IMR-90 (cell line): ENCODE data around the gene USP43.

Experiments used
- CEBPB ChIP-seq: IDR thresholded peaks from 2 replicates; pipeline ENCODE4 v1.6.1; 2012; ENCODE audit warnings: low read depth, low read length, improper control_type of control experiment
- CTCF ChIP-seq: conservative IDR thresholded peaks from 2 replicates; pipeline ENCODE4 v1.5.1; 2012; ENCODE audit warnings: mild to moderate bottlenecking, low read depth, low read length, improper control_type of control experiment
- MAZ ChIP-seq: IDR thresholded peaks from 2 replicates; pipeline ENCODE4 v1.6.1; 2012; ENCODE audit warnings: low read depth, mild to moderate bottlenecking, low read length, improper control_type of control experiment, moderate library complexity, borderline replicate concordance
- MXI1 ChIP-seq: IDR thresholded peaks from 2 replicates; pipeline ENCODE4 v1.6.1; 2012; ENCODE audit warnings: low read depth, mild to moderate bottlenecking, low read length, moderate library complexity, borderline replicate concordance
- NFE2L2 ChIP-seq: fragments of 150-350 bp; IDR thresholded peaks from 2 replicates; pipeline ENCODE4 v1.6.1; 2016; ENCODE audit warnings: low read depth, mild to moderate bottlenecking, low read length
- POLR2A ChIP-seq: IDR thresholded peaks from 2 replicates; pipeline ENCODE4 v1.6.1; 2012; ENCODE audit warnings: mild to moderate bottlenecking, low read depth, low read length
- RAD21 ChIP-seq: IDR thresholded peaks from 2 replicates; pipeline ENCODE4 v1.6.1; 2012; ENCODE audit warnings: low read length, improper control_type of control experiment
- USF2 ChIP-seq: fragments of 150-350 bp; IDR thresholded peaks from 2 replicates; pipeline ENCODE4 v1.6.1; 2017; ENCODE audit warnings: mild to moderate bottlenecking, antibody characterized with exemption, low read length, low read depth
- TF ChIP-seq, protein P1 (sequence below): fragments of 150-350 bp; IDR thresholded peaks from 2 replicates; pipeline ENCODE4 v1.6.1; 2016; ENCODE audit warnings: low read depth, mild to moderate bottlenecking, low read length, moderate library complexity, borderline replicate concordance

DNA sequence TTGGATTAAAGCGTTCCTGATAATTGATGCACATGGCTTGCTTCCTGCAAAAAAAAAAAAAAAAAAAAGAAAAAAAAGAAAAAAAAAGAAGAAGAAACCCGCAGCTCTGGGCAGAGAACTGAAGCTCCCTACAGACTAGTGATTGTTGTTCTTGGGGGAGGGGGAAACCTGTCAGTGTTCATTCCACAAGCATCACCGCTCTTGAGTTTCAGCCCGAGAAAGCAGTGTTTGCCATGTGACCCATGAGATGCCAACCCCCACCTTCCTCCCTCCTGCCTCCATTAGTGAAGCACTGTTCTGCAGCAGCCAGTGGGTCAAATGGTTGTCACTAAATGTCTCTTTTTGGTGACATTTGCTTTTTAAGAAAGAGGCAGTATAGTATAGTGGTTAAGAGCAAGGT lies 1.7 kb downstream of the USP43 start:
- no peak for TF ChIP-seq CTCF
- TF ChIP-seq USF2 = no peak
- TF ChIP-seq POLR2A = no peak
- TF ChIP-seq, protein P1, sequence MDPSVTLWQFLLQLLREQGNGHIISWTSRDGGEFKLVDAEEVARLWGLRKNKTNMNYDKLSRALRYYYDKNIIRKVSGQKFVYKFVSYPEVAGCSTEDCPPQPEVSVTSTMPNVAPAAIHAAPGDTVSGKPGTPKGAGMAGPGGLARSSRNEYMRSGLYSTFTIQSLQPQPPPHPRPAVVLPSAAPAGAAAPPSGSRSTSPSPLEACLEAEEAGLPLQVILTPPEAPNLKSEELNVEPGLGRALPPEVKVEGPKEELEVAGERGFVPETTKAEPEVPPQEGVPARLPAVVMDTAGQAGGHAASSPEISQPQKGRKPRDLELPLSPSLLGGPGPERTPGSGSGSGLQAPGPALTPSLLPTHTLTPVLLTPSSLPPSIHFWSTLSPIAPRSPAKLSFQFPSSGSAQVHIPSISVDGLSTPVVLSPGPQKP = no peak
- no peak for TF ChIP-seq MAZ
- no peak for TF ChIP-seq NFE2L2
- TF ChIP-seq MXI1 = no peak
- no peak for TF ChIP-seq RAD21
- no peak for TF ChIP-seq CEBPB
